NT2/D1 (cell line): ENCODE results near the gene MRPL11.
A peak's percentile ranks its signal among the peaks of the same experiment; 100 is the strongest.

ENCODE experiments used
- DNase-seq: peaks from one replicate; pipeline ENCODE4 v3.0.0-alpha.2; 2011; ENCODE audit warnings: low read depth, low spot score
- H3K27me3 ChIP-seq: 2 replicates; pipeline ENCODE4 v1.6.0; 2011; ENCODE audit warnings: mild to moderate bottlenecking; ENCODE audit not compliant: insufficient read length, insufficient read depth
- H3K36me3 ChIP-seq: 2 replicates; pipeline ENCODE4 v1.6.1; 2011; ENCODE audit warnings: mild to moderate bottlenecking, low read length, mixed read lengths; ENCODE audit not compliant: insufficient read depth, insufficient read length
- H3K4me1 ChIP-seq: 2 replicates; pipeline ENCODE4 v1.5.1; 2011; ENCODE audit not compliant: insufficient read depth, insufficient read length
- H3K4me3 ChIP-seq: 2 replicates; pipeline ENCODE4 v1.5.1; 2011; ENCODE audit warnings: low read depth; ENCODE audit not compliant: insufficient read length
- H3K9ac ChIP-seq: 2 replicates; pipeline ENCODE4 v1.6.0; 2011; ENCODE audit warnings: low read depth; ENCODE audit not compliant: insufficient read length
- H3K9me3 ChIP-seq: 2 replicates; pipeline ENCODE4 v1.5.1; 2011; ENCODE audit warnings: mild to moderate bottlenecking, low read length; ENCODE audit not compliant: insufficient read depth
- SUZ12 ChIP-seq: IDR thresholded peaks from 2 replicates; pipeline ENCODE4 v1.6.1; 2011; ENCODE audit not compliant: insufficient read length, insufficient read depth; ENCODE audit errors: extremely low read depth
- YY1 ChIP-seq: IDR thresholded peaks from 2 replicates; pipeline ENCODE4 v1.6.1; 2011; ENCODE audit not compliant: insufficient read length, insufficient read depth
- ZNF274 ChIP-seq: IDR thresholded peaks from 2 replicates; pipeline ENCODE4 v1.6.1; 2011; ENCODE audit warnings: mild to moderate bottlenecking, low read depth, low read length

MRPL11 gene

GRCh38 chr11:66472054-66472453 lies 33.4 kb upstream of the MRPL11 start:
- peaks cover 25% of the 10 kb centered on the region for H3K4me1 ChIP-seq
- no peak overlapping the region for H3K9ac ChIP-seq
- H3K36me3 ChIP-seq, result peaks cover 39% of the 10 kb centered on the region
- no peak overlapping the region for H3K4me3 ChIP-seq
- H3K9me3 ChIP-seq, result no peaks in the 10 kb centered on the region
- H3K27me3 ChIP-seq, result peaks cover 7% of the 10 kb centered on the region
- DNase-seq, result no peak
- TF ChIP-seq YY1 (no peak), ZNF274 (no peak), SUZ12 (no peak)

GRCh38 chr11:66471142-66471541 lies 32.5 kb upstream of the MRPL11 start:
- no peaks in the 10 kb centered on the region for H3K9me3 ChIP-seq
- no peak overlapping the region for H3K9ac ChIP-seq
- H3K27me3 ChIP-seq, result peaks cover 7% of the 10 kb centered on the region
- no peak for DNase-seq
- TF ChIP-seq YY1 (no peak), ZNF274 (no peak), SUZ12 (no peak)
- peaks cover 30% of the 10 kb centered on the region for H3K36me3 ChIP-seq
- H3K4me1 ChIP-seq, result peaks cover 21% of the 10 kb centered on the region
- H3K4me3 ChIP-seq, result no peak overlapping the region

DNA sequence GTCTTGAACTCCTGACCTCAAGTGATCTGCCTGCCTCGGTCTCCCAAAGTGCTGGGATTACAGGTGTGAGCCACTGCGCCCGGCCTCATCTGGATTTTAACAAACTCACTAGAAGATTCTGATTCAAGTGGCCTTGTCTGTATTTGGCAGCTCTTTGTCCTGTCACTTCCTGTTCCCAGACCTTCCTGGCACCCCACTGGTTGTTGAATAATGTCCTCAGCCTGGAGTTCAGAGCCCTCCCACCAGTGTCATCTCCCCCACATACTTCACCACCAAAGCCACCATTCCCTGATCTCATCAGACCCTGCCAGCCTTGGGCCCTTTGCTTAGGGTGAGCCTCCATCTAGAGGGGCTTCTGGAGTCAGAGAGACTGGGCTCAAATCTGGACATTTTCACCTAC lies 31.4 kb upstream of the MRPL11 start:
- no peak for DNase-seq
- H3K9ac ChIP-seq, result no peak overlapping the region
- H3K36me3 ChIP-seq, result peaks cover 29% of the 10 kb centered on the region
- H3K9me3 ChIP-seq, result no peaks in the 10 kb centered on the region
- H3K4me1 ChIP-seq, result peaks cover 23% of the 10 kb centered on the region
- H3K27me3 ChIP-seq, result peaks cover 9% of the 10 kb centered on the region
- TF ChIP-seq ZNF274 (no peak), YY1 (no peak), SUZ12 (no peak)
- H3K4me3 ChIP-seq, result no peak overlapping the region

- DNase-seq, result no peak
- peaks cover 27% of the 10 kb centered on the region for H3K4me1 ChIP-seq
- no peaks in the 10 kb centered on the region for H3K9me3 ChIP-seq
- no peak overlapping the region for H3K4me3 ChIP-seq
- H3K36me3 ChIP-seq, result peaks cover 29% of the 10 kb centered on the region
- peaks cover 9% of the 10 kb centered on the region for H3K27me3 ChIP-seq
- no peak overlapping the region for H3K9ac ChIP-seq
- TF ChIP-seq SUZ12 (no peak), ZNF274 (no peak), YY1 (no peak)
Measured at GRCh38 chr11:66469441-66469840, 30.8 kb upstream of the MRPL11 start.

DNA sequence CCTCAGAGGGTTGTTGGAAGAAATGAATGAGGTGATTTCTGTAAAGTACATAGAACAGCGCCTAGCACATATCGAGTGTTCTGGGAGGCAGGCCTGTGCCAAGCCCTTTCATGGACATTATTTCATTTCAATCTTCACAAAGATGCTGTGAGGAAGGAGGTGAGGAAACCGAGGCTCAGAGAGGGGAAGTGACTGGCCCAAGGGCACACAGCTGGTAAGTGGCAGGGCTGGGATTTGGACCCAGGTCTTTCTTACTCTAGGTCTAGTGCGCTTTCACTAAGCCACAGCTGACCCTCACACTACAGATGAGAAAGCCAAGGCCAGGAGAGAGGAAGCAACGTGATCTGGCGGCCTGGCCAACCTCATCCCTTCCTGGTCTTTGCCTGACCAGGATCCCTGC lies 30.0 kb upstream of the MRPL11 start:
- peaks cover 26% of the 10 kb centered on the region for H3K4me1 ChIP-seq
- H3K9me3 ChIP-seq, result no peaks in the 10 kb centered on the region
- DNase-seq, result no peak
- H3K4me3 ChIP-seq, result no peak overlapping the region
- no peak for TF ChIP-seq SUZ12
- TF ChIP-seq YY1, result no peak
- no peak for TF ChIP-seq ZNF274
- H3K36me3 ChIP-seq, result peaks cover 22% of the 10 kb centered on the region
- H3K27me3 ChIP-seq, result peaks cover 9% of the 10 kb centered on the region
- no peak overlapping the region for H3K9ac ChIP-seq

GRCh38 chr11:66467756-66468155 lies 29.1 kb upstream of the MRPL11 start:
- DNase-seq, result no peak
- Histone ChIP-seq H3K9ac (peak overlapping the region; percentile 79), H3K4me1 (peaks cover 24% of the 10 kb centered on the region), H3K4me3 (peak overlapping the region; percentile 71), H3K36me3 (peaks cover 13% of the 10 kb centered on the region), H3K27me3 (peaks cover 9% of the 10 kb centered on the region), H3K9me3 (no peaks in the 10 kb centered on the region)
- no peak for TF ChIP-seq ZNF274
- no peak for TF ChIP-seq SUZ12
- no peak for TF ChIP-seq YY1

- Histone ChIP-seq H3K9ac (peak overlapping the region; percentile 79), H3K36me3 (peaks cover 9% of the 10 kb centered on the region), H3K9me3 (no peaks in the 10 kb centered on the region), H3K4me1 (peaks cover 24% of the 10 kb centered on the region), H3K27me3 (peaks cover 9% of the 10 kb centered on the region), H3K4me3 (peak overlapping the region; percentile 71)
- DNase-seq, result no peak
- TF ChIP-seq YY1 (no peak), SUZ12 (no peak), ZNF274 (no peak)
Measured at GRCh38 chr11:66467034-66467659, 28.5 kb upstream of the MRPL11 start.
